NCI-H2196 treated with DMSO at 0.1 percent for 48 hours (cell line): Measurements from ENCODE around the gene PADI6.

Source experiments
- DNase-seq: peaks from one replicate; lab custom pipeline; 2025; ENCODE audit not compliant: unreplicated experiment; lab: John Stamatoyannopoulos, UW

Gene PADI6

GRCh38 chr1:17434016-17434415 is 62.0 kb downstream of the PADI6 start:
- DNase-seq = no peak

DNA sequence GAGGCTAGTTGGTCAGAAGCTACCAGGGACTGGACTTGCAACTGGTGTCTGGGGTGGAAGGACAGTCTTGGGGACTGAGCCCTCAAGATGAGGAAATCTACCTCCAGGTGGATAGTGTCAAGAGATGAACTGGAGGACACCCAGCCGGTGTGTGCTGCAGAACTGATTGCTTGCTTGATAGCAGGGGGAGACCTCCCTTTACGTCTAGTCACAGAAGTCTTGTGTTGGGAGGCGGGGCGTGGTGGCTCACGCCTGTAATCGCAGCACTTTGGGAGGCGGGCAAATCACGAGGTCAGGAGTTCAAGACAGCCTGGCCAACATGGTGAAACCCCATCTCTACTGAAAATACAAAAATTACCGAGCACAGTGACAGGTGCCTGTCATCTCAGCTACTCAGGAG is 62.6 kb downstream of the PADI6 start:
- DNase-seq = no peak

GRCh38 chr1:17436380-17437174 is 64.6 kb downstream of the PADI6 start:
- DNase-seq = no peak

DNA sequence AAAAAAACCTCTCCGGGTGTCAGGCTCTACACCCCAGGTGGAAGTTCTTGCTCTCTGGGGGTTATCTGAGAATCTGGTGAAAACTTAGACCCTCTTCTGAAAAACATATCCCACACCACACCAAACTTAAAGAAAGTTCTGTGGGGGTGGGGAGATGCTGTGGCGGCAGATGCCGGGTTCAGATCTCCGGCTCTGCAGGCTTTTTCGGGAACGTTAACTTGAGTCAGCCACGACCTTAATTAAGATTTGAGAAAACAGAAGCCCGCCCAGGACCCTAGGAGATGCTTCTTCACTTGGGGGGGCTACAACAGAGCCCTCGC is 65.2 kb downstream of the PADI6 start:
- no peak for DNase-seq

DNA sequence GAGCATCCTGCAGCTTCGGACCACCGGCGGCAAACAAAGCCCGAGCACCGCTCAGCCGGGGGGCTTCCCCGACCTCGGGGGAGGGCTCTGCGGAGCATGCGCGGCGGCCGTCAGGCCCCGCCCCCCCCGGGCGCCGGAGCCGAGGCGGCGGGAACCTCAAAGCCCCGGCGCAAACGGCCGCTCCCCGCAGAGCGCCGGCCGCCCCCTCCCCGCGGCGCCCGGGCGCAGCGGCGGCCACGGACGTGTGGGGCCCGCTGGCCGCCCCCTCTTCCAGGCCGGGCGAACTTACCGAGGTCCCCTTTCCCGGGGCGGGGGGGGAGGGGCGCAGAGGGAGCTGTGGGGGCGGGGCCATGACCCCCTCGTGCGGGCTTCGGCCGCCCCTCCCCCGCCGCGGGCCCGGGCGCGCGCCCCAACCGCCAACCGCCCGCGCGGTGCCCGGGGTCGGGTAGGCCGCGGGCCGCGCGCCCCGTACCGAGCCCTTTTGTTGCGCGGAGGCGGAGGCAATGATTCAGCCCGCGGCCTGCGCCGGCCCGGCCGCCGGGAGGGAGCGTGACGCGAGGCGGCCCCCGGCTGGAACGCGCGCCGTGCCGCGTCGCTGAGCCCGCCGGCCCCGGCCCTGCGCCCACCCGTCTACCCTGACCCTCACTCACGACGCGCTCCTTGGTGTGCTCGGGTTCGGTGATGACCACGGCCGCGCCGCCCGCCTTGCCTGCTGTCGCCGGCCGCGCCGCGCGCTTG is 65.8 kb downstream of the PADI6 start:
- peak; percentile 32 for DNase-seq

DNA sequence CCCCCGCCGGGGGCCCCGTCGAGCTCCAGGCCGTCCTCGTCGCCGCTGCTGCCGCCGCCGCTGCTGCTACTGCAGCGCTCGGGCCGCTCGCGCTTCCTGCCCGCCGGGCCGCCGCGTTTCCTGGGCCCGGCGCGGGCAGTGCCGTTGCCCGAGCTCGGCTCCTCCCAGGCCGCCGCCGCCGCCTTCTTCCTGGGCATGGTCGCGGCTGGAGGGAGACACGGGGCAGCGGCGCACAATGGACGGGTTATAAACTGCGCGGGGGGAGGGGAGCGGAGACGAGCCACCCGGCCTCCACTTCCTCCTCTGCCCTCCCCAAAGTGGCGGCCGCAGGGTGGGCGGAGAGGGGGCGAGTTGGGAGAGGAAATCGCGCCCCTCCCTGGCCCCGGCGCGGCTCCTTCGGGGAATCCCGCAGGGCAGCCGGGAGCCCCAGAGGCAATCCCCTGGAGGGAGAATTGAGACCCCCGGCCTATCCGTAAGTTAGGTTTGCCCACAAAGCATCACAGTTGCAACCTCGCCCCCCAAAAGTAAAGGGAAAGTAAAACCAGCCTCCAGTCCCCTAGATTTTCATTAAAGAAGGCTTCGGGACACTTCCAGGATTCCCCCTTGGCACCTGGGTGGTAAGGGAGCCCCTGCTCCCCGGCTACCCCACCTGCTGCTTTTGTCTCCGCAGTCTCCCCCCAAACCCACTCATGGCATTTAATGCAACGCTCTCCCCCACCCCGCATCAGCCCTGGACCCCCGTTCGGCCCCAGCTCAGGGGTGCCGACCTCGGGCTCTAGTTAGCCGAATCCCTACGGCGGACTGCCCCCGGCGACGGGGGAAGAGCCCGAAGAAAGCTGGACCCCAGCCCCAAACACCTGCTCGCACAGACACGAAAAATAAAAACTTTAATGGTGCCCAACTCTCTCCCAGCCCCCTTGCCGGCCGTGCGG is 66.6 kb downstream of the PADI6 start:
- DNase-seq = peak; percentile 37

GRCh38 chr1:17439250-17440073 is 67.5 kb downstream of the PADI6 start, which contains the start of gene RCC2:
TSS of gene RCC2 (minus strand) at chr1:17439677. CDS start at chr1:17438514, 1,163 bp downstream.
- DNase-seq = peak; percentile 72

GRCh38 chr1:17440074-17440826 is 68.3 kb downstream of the PADI6 start:
- no peak for DNase-seq

- DNase-seq = no peak
Measured at GRCh38 chr1:17440827-17441168, 68.8 kb downstream of the PADI6 start.

- DNase-seq = no peak
Measured at GRCh38 chr1:17441265-17441992, 69.4 kb downstream of the PADI6 start.

DNA sequence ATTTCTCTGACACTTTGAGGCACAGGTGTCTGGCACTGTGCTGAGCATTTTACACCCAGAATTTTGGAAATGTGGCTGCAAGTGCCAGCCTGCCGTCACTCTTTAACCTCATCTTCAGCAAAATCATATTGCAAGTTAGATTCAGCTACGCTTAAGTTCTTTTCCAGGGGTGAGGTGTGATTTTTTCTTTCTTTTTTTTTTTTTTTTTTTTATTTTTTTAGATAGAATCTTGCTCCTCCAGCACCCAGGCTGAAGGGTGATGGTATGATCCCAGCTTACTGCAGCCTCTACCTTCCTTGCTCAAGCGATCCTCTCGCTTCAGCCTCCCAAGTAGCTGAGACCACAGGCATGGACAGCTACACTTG is 70.0 kb downstream of the PADI6 start:
- DNase-seq = no peak

- no peak for DNase-seq
Measured at GRCh38 chr1:17442841-17443240, 70.8 kb downstream of the PADI6 start.

- DNase-seq = no peak
Measured at GRCh38 chr1:17447501-17447992, 75.6 kb downstream of the PADI6 start.
